Tibial artery (tissue), 4 donors: ENCODE results near the gene ABCA10.

Experiments
- DNase-seq, 2 donors: peaks; one replicate each; pipeline ENCODE4 v3.0.0-alpha.2; 2019
- H3K27ac ChIP-seq, 2 donors: fragments of 200-600 bp; sonication (generic) in 1 of 2; 1 replicate in 1 of 2; 2 replicates in 1 of 2; pipeline ENCODE4 v1.5.1; 2018 to 2019; ENCODE audit warnings: mild to moderate bottlenecking in 1 of 2
- H3K27me3 ChIP-seq, 2 donors: fragments of 200-600 bp; sonication (generic) in 1 of 2; one replicate each; pipeline versions ENCODE4 v1.5.1 to v1.6.0; 2016 to 2019
- H3K36me3 ChIP-seq, 3 donors: fragments of 200-600 bp; sonication (generic) in 2 of 3; one replicate each; pipeline ENCODE4 v1.5.1; 2016 to 2019; ENCODE audit warnings: mild to moderate bottlenecking in 2 of 3
- H3K4me1 ChIP-seq, 4 donors: fragments of 200-600 bp; sonication (generic) in 2 of 4; 1 replicate in 3 of 4; 2 replicates in 1 of 4; pipeline ENCODE4 v1.5.1; 2016 to 2019
- H3K4me3 ChIP-seq, 2 donors: fragments of 200-600 bp; sonication (generic) in 1 of 2; 1 replicate in 1 of 2; 2 replicates in 1 of 2; pipeline ENCODE4 v1.5.1; 2018 to 2019; ENCODE audit warnings: mild to moderate bottlenecking in 2 of 2
- H3K9me3 ChIP-seq, 3 donors: fragments of 200-600 bp; sonication (generic) in 1 of 3; one replicate each; pipeline ENCODE4 v1.5.1; 2016 to 2019
- intact Hi-C: fragments of 100-400 bp; cut with DNase I; formaldehyde crosslinking; loops from one replicate; pipeline ENCODE4 v1.15.0; 2023; ENCODE audit warnings: low total_unique reads
- TF ChIP-seq, protein P1 (sequence below), 2 experiments: fragments of 200-600 bp in 1 of 2; fragments of 450-650 bp in 1 of 2; IDR thresholded peaks; one replicate each; pipeline ENCODE4 v1.5.1; 2017 to 2019; ENCODE audit warnings: antibody characterized with exemption in 2 of 2, mild to moderate bottlenecking in 1 of 2, moderate library complexity in 1 of 2

ABCA10 gene

DNA sequence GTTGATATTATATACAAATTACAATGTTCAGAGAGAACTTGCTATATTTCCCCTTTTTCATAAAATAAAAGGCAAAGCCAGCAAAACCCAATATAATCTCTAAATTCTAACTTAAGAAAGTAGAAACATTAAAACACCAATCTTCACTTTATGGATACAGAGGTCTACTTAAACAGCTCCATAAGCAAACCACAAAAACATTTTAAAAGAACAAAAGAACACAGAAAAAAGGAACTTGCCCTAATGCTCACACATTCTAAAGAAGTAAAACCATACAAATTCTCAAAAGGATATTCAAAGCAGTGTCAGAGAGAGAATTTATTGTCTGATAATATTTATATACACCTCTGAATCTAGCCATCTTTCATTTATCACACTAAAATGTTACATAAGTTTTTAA is 606 bp downstream of the ABCA10 start:
- Histone ChIP-seq H3K27ac (no peak overlapping the region), H3K27me3 (no peaks in the 10 kb centered on the region), H3K36me3 (no peaks in the 10 kb centered on the region), H3K9me3 (peaks cover 0 to 9% (median 6%) of the 10 kb centered on the region in 3 donors), H3K4me3 (peak overlapping the region in 1 of 2 donors; percentile 4), H3K4me1 (no peaks in the 10 kb centered on the region)
- intact Hi-C loops = no loop called here
- no peak for DNase-seq
- TF ChIP-seq, protein P1, sequence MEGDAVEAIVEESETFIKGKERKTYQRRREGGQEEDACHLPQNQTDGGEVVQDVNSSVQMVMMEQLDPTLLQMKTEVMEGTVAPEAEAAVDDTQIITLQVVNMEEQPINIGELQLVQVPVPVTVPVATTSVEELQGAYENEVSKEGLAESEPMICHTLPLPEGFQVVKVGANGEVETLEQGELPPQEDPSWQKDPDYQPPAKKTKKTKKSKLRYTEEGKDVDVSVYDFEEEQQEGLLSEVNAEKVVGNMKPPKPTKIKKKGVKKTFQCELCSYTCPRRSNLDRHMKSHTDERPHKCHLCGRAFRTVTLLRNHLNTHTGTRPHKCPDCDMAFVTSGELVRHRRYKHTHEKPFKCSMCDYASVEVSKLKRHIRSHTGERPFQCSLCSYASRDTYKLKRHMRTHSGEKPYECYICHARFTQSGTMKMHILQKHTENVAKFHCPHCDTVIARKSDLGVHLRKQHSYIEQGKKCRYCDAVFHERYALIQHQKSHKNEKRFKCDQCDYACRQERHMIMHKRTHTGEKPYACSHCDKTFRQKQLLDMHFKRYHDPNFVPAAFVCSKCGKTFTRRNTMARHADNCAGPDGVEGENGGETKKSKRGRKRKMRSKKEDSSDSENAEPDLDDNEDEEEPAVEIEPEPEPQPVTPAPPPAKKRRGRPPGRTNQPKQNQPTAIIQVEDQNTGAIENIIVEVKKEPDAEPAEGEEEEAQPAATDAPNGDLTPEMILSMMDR (IDR thresholded peaks at IDR 0.05) = no peak

GRCh38 chr17:69227541-69227940 is 1.1 kb downstream of the ABCA10 start:
- H3K4me1 ChIP-seq = no peaks in the 10 kb centered on the region
- H3K36me3 ChIP-seq = no peaks in the 10 kb centered on the region
- TF ChIP-seq, protein P1 (IDR thresholded peaks at IDR 0.05) = no peak
- intact Hi-C loops = no loop called here
- H3K9me3 ChIP-seq = peaks cover 0 to 4% (median 1%) of the 10 kb centered on the region in 3 donors
- no peak for DNase-seq
- no peaks in the 10 kb centered on the region for H3K27me3 ChIP-seq
- no peak overlapping the region for H3K27ac ChIP-seq
- peak overlapping the region in 1 of 2 donors; percentile 4 for H3K4me3 ChIP-seq

DNA sequence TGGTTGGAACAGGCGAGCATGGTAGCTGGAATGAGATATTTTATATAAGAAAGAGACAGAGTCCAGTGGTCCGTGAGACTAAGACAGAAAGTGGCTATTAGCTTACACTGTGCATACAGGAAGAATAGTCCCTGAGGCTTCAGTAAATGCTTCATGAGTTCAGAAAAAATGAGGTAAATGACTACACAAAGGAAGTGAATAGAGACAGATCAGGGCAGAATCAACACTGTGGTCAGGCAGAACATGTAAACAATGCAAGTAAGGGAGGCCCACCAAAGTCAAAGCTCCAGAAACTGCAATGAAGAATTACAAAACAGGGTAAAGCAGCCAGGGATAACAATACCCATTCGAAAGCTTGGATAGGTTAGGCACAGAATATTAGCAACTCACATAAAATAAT is 4.8 kb downstream of the ABCA10 start:
- Histone ChIP-seq H3K4me3 (no peak overlapping the region), H3K9me3 (no peaks in the 10 kb centered on the region), H3K27me3 (no peaks in the 10 kb centered on the region), H3K4me1 (no peaks in the 10 kb centered on the region), H3K27ac (no peak overlapping the region), H3K36me3 (peaks cover 3 to 4% (median 4%) of the 10 kb centered on the region in 3 donors)
- intact Hi-C loops = no loop called here
- DNase-seq = no peak
- TF ChIP-seq, protein P1 (IDR thresholded peaks at IDR 0.05) = no peak

DNA sequence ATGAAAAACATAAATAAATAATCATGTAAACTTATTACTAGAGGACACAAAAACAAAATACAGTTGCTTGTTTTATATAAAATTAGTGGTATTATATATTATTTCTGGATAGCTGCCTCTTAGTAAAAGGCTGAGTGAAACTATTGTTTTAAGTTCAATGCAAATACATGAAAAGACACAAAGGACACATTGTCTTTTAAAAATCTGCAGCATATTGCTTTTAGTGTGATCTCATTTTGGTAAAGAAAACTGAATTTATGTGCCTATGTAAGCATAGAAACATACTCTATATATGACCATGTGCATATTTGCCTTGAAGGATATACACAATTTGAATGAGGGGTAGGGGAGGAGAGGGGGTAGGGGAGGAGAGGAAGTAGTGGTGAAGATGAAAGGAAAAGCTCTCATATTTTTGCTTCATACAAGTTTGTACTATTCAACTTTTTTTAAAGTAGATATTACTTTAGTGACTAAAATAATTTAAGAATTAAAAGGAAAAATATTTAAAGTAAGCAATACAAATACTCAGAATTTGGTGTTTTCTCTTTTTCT is 5.8 kb downstream of the ABCA10 start:
- H3K4me3 ChIP-seq = no peak overlapping the region
- H3K27ac ChIP-seq = no peak overlapping the region
- peaks cover 3 to 7% (median 4%) of the 10 kb centered on the region in 3 donors for H3K36me3 ChIP-seq
- no peaks in the 10 kb centered on the region for H3K4me1 ChIP-seq
- H3K9me3 ChIP-seq = no peaks in the 10 kb centered on the region
- TF ChIP-seq, protein P1 (IDR thresholded peaks at IDR 0.05) = no peak
- intact Hi-C loops = no loop called here
- H3K27me3 ChIP-seq = no peaks in the 10 kb centered on the region
- no peak for DNase-seq

DNA sequence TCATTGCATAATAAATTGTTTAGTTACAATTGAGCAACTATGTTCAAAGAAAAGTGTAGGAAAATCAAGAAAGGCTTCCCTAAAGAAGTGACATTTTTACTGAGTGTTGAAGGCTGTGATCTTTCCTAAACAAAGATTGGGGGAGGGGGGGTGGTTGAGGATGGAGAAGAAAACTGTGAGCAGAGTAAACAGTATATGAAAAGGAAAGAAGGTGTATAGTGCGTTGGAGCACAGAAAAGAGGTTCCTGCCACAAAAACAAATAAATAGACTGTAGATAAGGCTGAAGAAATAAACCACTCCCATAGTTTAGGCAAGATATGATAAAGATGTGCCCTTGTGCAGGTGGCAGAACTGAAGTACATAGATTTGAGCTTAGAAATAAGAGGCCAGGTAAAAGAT is 8.5 kb downstream of the ABCA10 start:
- TF ChIP-seq, protein P1 (IDR thresholded peaks at IDR 0.05) = no peak
- Histone ChIP-seq H3K9me3 (no peaks in the 10 kb centered on the region), H3K4me1 (no peaks in the 10 kb centered on the region), H3K36me3 (peaks cover 3 to 7% (median 4%) of the 10 kb centered on the region in 3 donors), H3K27me3 (no peaks in the 10 kb centered on the region), H3K27ac (no peak overlapping the region), H3K4me3 (no peak overlapping the region)
- DNase-seq = no peak
- intact Hi-C loops = no loop called here

GRCh38 chr17:69218986-69219385 is 9.6 kb downstream of the ABCA10 start:
- intact Hi-C loops = no loop called here
- Histone ChIP-seq H3K27me3 (no peaks in the 10 kb centered on the region), H3K36me3 (peaks cover 3 to 7% (median 4%) of the 10 kb centered on the region in 3 donors), H3K9me3 (no peaks in the 10 kb centered on the region), H3K4me1 (no peaks in the 10 kb centered on the region), H3K4me3 (no peak overlapping the region), H3K27ac (no peak overlapping the region)
- TF ChIP-seq, protein P1 (IDR thresholded peaks at IDR 0.05) = no peak
- DNase-seq = no peak
